AG04449 (cell line): Measurements from ENCODE around the gene NKD2.

Experiments
- CTCF ChIA-PET: fragments of 350-600 bp; formaldehyde crosslinking; extraction: SDS; loops from one replicate; lab custom pipeline; 2021; ENCODE audit warnings: antibody characterized with exemption; lab: Yijun Ruan, JAX
- POLR2A ChIA-PET: fragments of 400-600, 350-600 bp; formaldehyde crosslinking; extraction: SDS; loops from one replicate; lab custom pipeline; 2020; ENCODE audit warnings: antibody characterized with exemption, inconsistent platforms; lab: Yijun Ruan, JAX
- DNase-seq: peaks from one replicate; pipeline ENCODE4 v3.0.0-alpha.2; 2010; ENCODE audit warnings: low read depth, low spot score
- H3K4me3 ChIP-seq: 2 replicates; pipeline ENCODE4 v1.5.1; 2011; ENCODE audit warnings: low read depth, mild to moderate bottlenecking, control low read depth, low read length
- CTCF ChIP-seq: IDR thresholded peaks from one replicate; pipeline ENCODE4 v1.5.1; 2011; ENCODE audit warnings: mild to moderate bottlenecking, moderate library complexity, low read length, control low read depth, inconsistent platforms; ENCODE audit not compliant: insufficient read depth; ENCODE audit errors: missing control alignments

The NKD2 gene

GRCh38 chr5:1012900-1013237, 4.3 kb downstream of the NKD2 start:
- no peak for TF ChIP-seq CTCF
- ChIA-PET CTCF (no interaction called here), POLR2A (no interaction called here)
- DNase-seq: no peak
- no peak overlapping the region for H3K4me3 ChIP-seq

- POLR2A ChIA-PET: no interaction called here
These were observed 4.8 kb downstream of the NKD2 start for GRCh38 chr5:1013238-1013947.

GRCh38 chr5:1013948-1014301, 5.3 kb downstream of the NKD2 start:
- no peak overlapping the region for H3K4me3 ChIP-seq
- POLR2A ChIA-PET: no interaction called here
- CTCF ChIA-PET: no interaction called here
- TF ChIP-seq CTCF: no peak
- DNase-seq: no peak

More at GRCh38 chr5:1013238-1013947, 4.8 kb downstream of the NKD2 start:
- CTCF ChIA-PET: no interaction called here
- no peak overlapping the region for H3K4me3 ChIP-seq
- DNase-seq: no peak
- no peak for TF ChIP-seq CTCF

- no peak for TF ChIP-seq CTCF
- ChIA-PET CTCF (no interaction called here), POLR2A (no interaction called here)
- no peak for DNase-seq
- no peak overlapping the region for H3K4me3 ChIP-seq
These were observed 5.7 kb downstream of the NKD2 start for GRCh38 chr5:1014346-1014745.

GRCh38 chr5:1014781-1015221, 6.2 kb downstream of the NKD2 start:
- no peak for DNase-seq
- no peak for TF ChIP-seq CTCF
- POLR2A ChIA-PET: no interaction called here
- CTCF ChIA-PET: no interaction called here
- no peak overlapping the region for H3K4me3 ChIP-seq

- no peak for DNase-seq
- no peak for TF ChIP-seq CTCF
- H3K4me3 ChIP-seq: no peak overlapping the region
- ChIA-PET CTCF (interaction anchor here (0.6 kb wide), 1 partner anchor 338 kb away, joined by 3 read pairs; no protein-coding TSS in a partner anchor), POLR2A (no interaction called here)
These were observed 6.9 kb downstream of the NKD2 start for GRCh38 chr5:1015507-1015906.
